ENCODE data around the gene TTC7B. TPM values are rescaled to one million over a fixed set of nuclear protein-coding genes. Genes with fewer than 3 reads are reported as not detected.

The TTC7B gene
- total and polyA plus RNA-seq, 2 experiments from 2014 or later: 7.9 to 28.6 TPM

- H2AFZ ChIP-seq: peak overlapping the region; percentile 96
- Mint-ChIP-seq H3K36me3 (ENCODE audit: low read depth) (no peaks in the 10 kb centered on the region), H3K4me1 (peaks cover 8% of the 10 kb centered on the region), H3K4me3 (peak overlapping the region; percentile 72), H3K27ac (no peak overlapping the region), H3K9me3 (no peaks in the 10 kb centered on the region), H3K27me3 (ENCODE audit: insufficient read depth, low read depth, poor library complexity) (peaks cover 17% of the 10 kb centered on the region)
- H3K9me2 ChIP-seq (ENCODE audit: insufficient read depth): no peaks in the 10 kb centered on the region
- H3K79me2 ChIP-seq (replicated peaks; ENCODE audit: insufficient read depth): peaks cover 3% of the 10 kb centered on the region
- peaks cover 14% of the 10 kb centered on the region for H3K27me3 ChIP-seq (ENCODE audit: insufficient read depth)
- peak overlapping the region; percentile 69 for H3K4me3 ChIP-seq
- no peak for DNase-seq (ENCODE audit: low spot score)
- no peak for TF ChIP-seq ZNF462 (CRISPR knock-in tag; IDR thresholded peaks at IDR 0.05)
- no peak for TF ChIP-seq ZNF114 (CRISPR knock-in tag; IDR thresholded peaks at IDR 0.05)
- TF ChIP-seq ZNF331 (CRISPR knock-in tag; IDR thresholded peaks at IDR 0.05; ENCODE audit: low read depth): no peak
- no peak for TF ChIP-seq EZH2 (IDR thresholded peaks at IDR 0.05; ENCODE audit: low read depth, unreplicated experiment)
- no peak for TF ChIP-seq NANOG (IDR thresholded peaks at IDR 0.05; ENCODE audit: borderline replicate concordance)
- TF ChIP-seq ETS1 (IDR thresholded peaks at IDR 0.05): no peak
- no peak for TF ChIP-seq CTCF (conservative IDR thresholded peaks at IDR 0.05; ENCODE audit: low read depth in 2 of 2)
- TF ChIP-seq CREB1 (CRISPR knock-in tag; IDR thresholded peaks at IDR 0.05; ENCODE audit: low read depth): no peak
- no peak for TF ChIP-seq JUNB (IDR thresholded peaks at IDR 0.05; ENCODE audit: unreplicated experiment)
- no peak for TF ChIP-seq REST (IDR thresholded peaks at IDR 0.05; ENCODE audit: unreplicated experiment)
- TF ChIP-seq STAT1 (IDR thresholded peaks at IDR 0.05; ENCODE audit: unreplicated experiment): no peak
- no peak for TF ChIP-seq EZH2phosphoT487 (IDR thresholded peaks at IDR 0.05; ENCODE audit: unreplicated experiment)
- TF ChIP-seq POLR2AphosphoS5 (IDR thresholded peaks at IDR 0.05; ENCODE audit: low read depth): no peak
- H4K20me1 ChIP-seq (replicated peaks; ENCODE audit: insufficient read depth): no peaks in the 10 kb centered on the region; the same call in 1 of the 2 replicates
- peak overlapping the region; percentile 90 for H3K4me2 ChIP-seq
- H3K36me3 ChIP-seq (ENCODE audit: insufficient read depth): no peaks in the 10 kb centered on the region
- H3F3A ChIP-seq (replicated peaks; ENCODE audit: low read depth): no peaks in the 10 kb centered on the region
- H3K27ac ChIP-seq (ENCODE audit: low read depth): no peak overlapping the region
- peaks cover 13% of the 10 kb centered on the region for H3K4me1 ChIP-seq (ENCODE audit: insufficient read depth)
- no peak for ATAC-seq
Observed at GRCh38 chr14:90814806-90815571, 1.2 kb downstream of the TTC7B start.

Data from GM23338 (cell line).